HepG2 (cell line): ENCODE data around the gene ANKHD1.

Source experiments
- ARNTL ChIP-seq: sonication (generic); formaldehyde crosslinking; IDR thresholded peaks from 2 replicates; pipeline ENCODE4 v1.4.0; 2020; ENCODE audit warnings: mild to moderate bottlenecking, missing genetic modification reagents
- CREM ChIP-seq, 2 experiments: sonication (generic) in 1 of 2; formaldehyde crosslinking in 1 of 2; IDR thresholded peaks; 2 replicates each; pipeline versions ENCODE4 v1.4.0 to v1.6.1; 2016 to 2020; ENCODE audit warnings: antibody characterized with exemption in 1 of 2, mild to moderate bottlenecking in 1 of 2, missing genetic modification reagents in 1 of 2
- CTCF ChIP-seq: sonication (generic); formaldehyde crosslinking; IDR thresholded peaks from 2 replicates; pipeline ENCODE4 v1.5.0; 2020; ENCODE audit warnings: mild to moderate bottlenecking, missing genetic modification reagents, moderate library complexity
- FOXA1 ChIP-seq, 2 experiments: fragments of 450-650 bp in 1 of 2; sonication (generic) in 1 of 2; formaldehyde crosslinking in 1 of 2; IDR thresholded peaks; 2 replicates each; pipeline versions ENCODE4 v1.4.0 to v1.6.1; 2016 to 2020; ENCODE audit warnings: missing genetic modification reagents in 1 of 2
- JUN ChIP-seq: sonication (generic); formaldehyde crosslinking; IDR thresholded peaks from 2 replicates; pipeline ENCODE4 v1.4.0; 2020; ENCODE audit warnings: mild to moderate bottlenecking, missing genetic modification reagents
- KLF16 ChIP-seq, 2 experiments: sonication (generic) in 1 of 2; formaldehyde crosslinking in 1 of 2; IDR thresholded peaks; 2 replicates each; pipeline versions ENCODE4 v1.6.1 to v1.8.0; 2016 to 2023; ENCODE audit warnings: missing genetic modification reagents in 2 of 2, missing compliant biosample characterization in 1 of 2
- MAFK ChIP-seq, 2 experiments: IDR thresholded peaks in 1 of 2; conservative IDR thresholded peaks in 1 of 2; 2 replicates each; pipeline ENCODE4 v1.6.1; 2011; ENCODE audit warnings: improper control_type of control experiment in 2 of 2, low read length in 2 of 2
- POLR2A ChIP-seq, 2 experiments: IDR thresholded peaks; 2 replicates each; pipeline ENCODE4 v1.6.1; 2011; ENCODE audit warnings: low read depth in 2 of 2, low read length in 2 of 2, mild to moderate bottlenecking in 1 of 2, moderate library complexity in 1 of 2; ENCODE audit not compliant: insufficient read depth in 1 of 2
- SMC3 ChIP-seq: IDR thresholded peaks from 2 replicates; pipeline ENCODE4 v1.6.1; 2011; ENCODE audit warnings: low read length, improper control_type of control experiment
- USF2 ChIP-seq, 2 experiments: sonication (generic) in 1 of 2; formaldehyde crosslinking in 1 of 2; IDR thresholded peaks; 2 replicates each; pipeline versions ENCODE4 v1.5.1 to v1.6.1; 2011 to 2020; ENCODE audit warnings: borderline replicate concordance in 1 of 2, low read depth in 1 of 2, low read length in 1 of 2, mild to moderate bottlenecking in 1 of 2, missing genetic modification reagents in 1 of 2, moderate library complexity in 1 of 2
- ZNF33B ChIP-seq: sonication (generic); formaldehyde crosslinking; IDR thresholded peaks from 2 replicates; pipeline ENCODE4 v1.5.1; 2020; ENCODE audit warnings: mild to moderate bottlenecking, missing genetic modification reagents
- ZNF761 ChIP-seq: sonication (generic); formaldehyde crosslinking; conservative IDR thresholded peaks from 2 replicates; pipeline ENCODE4 v1.4.0; 2020; ENCODE audit warnings: mild to moderate bottlenecking, missing genetic modification reagents
- TF ChIP-seq, protein P1 (sequence below): IDR thresholded peaks from 2 replicates; pipeline ENCODE4 v1.6.1; 2018; ENCODE audit warnings: missing genetic modification reagents, mild to moderate bottlenecking, missing compliant biosample characterization

GRCh38 chr5:140588311-140589070 is 186.9 kb downstream of the ANKHD1 start:
- TF ChIP-seq, protein P1, sequence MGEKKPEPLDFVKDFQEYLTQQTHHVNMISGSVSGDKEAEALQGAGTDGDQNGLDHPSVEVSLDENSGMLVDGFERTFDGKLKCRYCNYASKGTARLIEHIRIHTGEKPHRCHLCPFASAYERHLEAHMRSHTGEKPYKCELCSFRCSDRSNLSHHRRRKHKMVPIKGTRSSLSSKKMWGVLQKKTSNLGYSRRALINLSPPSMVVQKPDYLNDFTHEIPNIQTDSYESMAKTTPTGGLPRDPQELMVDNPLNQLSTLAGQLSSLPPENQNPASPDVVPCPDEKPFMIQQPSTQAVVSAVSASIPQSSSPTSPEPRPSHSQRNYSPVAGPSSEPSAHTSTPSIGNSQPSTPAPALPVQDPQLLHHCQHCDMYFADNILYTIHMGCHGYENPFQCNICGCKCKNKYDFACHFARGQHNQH (CRISPR knock-in tag), result no peak
- TF ChIP-seq CTCF (CRISPR knock-in tag) (no peak), FOXA1 (IDR thresholded peaks at IDR 0.05) (no peak), FOXA1 (CRISPR knock-in tag; IDR thresholded peaks at IDR 0.05) (no peak), JUN (CRISPR knock-in tag) (no peak), KLF16 (CRISPR knock-in tag; IDR thresholded peaks at IDR 0.05) (no peak), ZNF761 (no peak), CREM (IDR thresholded peaks at IDR 0.05) (no peak), CREM (CRISPR knock-in tag; IDR thresholded peaks at IDR 0.05) (no peak), USF2 (IDR thresholded peaks at IDR 0.05; ENCODE audit: low read depth, low read length) (no peak), USF2 (CRISPR knock-in tag; IDR thresholded peaks at IDR 0.05; ENCODE audit: borderline replicate concordance) (no peak), ARNTL (CRISPR knock-in tag) (no peak), ZNF33B (CRISPR knock-in tag) (no peak), SMC3 (no peak), MAFK (conservative IDR thresholded peaks at IDR 0.05 in 1 of 2, IDR thresholded peaks at IDR 0.05 in 1 of 2; ENCODE audit: low read length in 2 of 2) (no peak), POLR2A (IDR thresholded peaks at IDR 0.05; ENCODE audit: insufficient read depth in 1 of 2, low read depth in 2 of 2, low read length in 2 of 2) (no peak)
